Limb (tissue), 2 donors: ENCODE results near the gene MPP7.

Experiments
- DNase-seq, 2 donors: peaks; one replicate each; pipeline ENCODE4 v3.0.0-alpha.2; 2016; ENCODE audit errors: extremely low spot score in 2 of 2

Gene MPP7

GRCh38 chr10:28269842-28270456 lies 32.9 kb downstream of the MPP7 start:
- DNase-seq, result no peak

GRCh38 chr10:28266449-28267224 lies 36.2 kb downstream of the MPP7 start:
- no peak for DNase-seq

DNA sequence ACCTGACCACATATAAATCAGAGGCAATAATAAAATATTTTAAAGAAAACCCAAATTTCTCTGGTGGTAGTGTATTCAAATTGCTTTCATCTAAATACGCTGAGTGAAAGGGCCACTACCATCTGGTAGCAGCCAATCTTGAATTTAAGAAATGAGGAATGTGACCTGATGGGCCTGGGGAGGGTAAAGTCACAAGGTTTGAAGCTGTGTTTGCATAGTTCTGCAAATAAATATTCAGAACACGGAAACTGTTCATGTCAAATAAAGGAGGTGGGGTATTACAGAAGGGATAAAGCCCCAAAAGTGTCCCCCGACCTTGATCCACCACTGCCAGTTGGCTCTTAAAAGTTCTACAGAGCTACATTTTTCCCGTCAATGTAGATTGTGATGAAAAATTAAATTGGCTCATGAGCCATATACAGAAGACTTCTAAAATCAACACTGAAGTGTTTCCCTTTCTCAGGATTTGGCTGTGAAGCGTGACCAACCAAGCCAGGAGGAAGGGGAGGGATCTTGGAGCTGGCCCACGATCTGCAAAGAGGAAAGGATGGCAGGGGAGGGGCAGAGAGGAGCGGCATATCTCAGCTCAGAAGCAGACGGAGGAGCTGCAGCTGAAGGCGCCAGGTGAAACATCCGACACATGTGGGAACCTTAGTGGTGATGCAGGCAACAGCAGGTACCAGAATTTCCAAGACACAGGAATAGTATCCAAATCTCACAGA lies 39.6 kb downstream of the MPP7 start:
- no peak for DNase-seq

DNA sequence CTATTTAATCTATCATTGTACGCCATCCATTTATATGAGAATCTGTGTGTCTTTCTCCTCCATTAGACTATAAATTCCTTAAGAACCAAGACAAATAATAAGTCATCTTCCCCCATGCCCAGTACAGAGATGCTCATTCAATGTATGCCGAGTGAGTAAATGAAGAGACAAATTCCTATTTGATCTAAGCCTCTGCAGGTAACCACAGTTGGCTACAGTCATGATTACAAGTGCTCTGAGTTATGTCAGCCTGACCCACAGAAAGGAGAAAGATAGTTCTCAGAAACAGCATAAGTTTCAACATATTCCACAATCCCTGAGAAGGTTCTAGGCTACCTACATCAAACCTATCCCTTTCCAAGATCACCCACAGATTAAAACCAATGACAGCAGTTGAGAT lies 46.1 kb downstream of the MPP7 start:
- DNase-seq, result no peak

DNA sequence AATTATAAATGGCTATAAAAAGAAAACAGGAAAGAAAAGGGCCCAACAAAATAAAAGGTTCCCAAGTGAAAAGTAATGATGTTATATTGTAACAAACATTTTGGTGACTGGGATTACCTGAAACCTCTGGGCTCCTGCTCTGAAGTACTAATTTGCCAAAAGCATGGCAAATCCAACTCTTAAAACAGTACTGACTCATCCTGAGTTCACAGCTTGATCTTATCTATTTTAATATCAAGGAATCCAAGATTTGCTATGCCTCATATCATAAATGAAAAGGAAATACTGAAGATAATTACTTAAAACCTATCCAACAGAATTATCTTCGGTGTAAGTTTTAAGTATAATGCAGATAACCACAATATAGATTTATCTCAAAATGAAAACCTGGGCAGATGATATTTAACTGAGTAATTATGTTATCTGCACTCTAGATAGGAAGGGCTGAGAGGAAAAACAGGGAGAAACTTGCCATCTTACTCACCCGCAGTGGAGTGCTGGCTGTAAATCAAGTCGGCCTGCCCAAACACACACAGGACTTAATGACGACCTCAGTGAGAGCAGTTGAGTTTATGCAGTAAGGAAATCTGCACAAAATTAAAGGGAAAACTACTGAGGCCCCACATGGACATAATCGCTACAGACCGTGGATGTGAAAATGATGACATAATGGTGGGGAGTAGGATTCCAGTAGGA lies 48.4 kb downstream of the MPP7 start:
- DNase-seq, result no peak

- no peak for DNase-seq
Observed at GRCh38 chr10:28253169-28253785, 49.6 kb downstream of the MPP7 start.
